ENCODE results near the gene BLCAP. TPM values are rescaled to one million over a fixed set of nuclear protein-coding genes. Genes with fewer than 3 reads are reported as not detected.

Gene BLCAP
- total and polyA plus RNA-seq, 2 of the 4 experiments (the other 2 are of a cell fraction), result 17.7 to 67.3 TPM

- Histone ChIP-seq H3K4me1 (ENCODE audit: control insufficient read depth, insufficient read depth, low read length) (no peaks in the 10 kb centered on the region), H2BK120ac (ENCODE audit: low read depth, low read length) (no peak overlapping the region), H2AK9ac (replicated peaks; ENCODE audit: low read depth, low read length, poor library complexity) (no peak overlapping the region), H3K4me2 (ENCODE audit: low read depth, low read length) (no peak overlapping the region), H3K36me3 (ENCODE audit: control insufficient read depth, insufficient read depth, low read length) (no peaks in the 10 kb centered on the region), H3K79me1 (ENCODE audit: low read depth in 1 of 2, low read length in 2 of 2) (peaks cover 0 to 7% of the 10 kb centered on the region in 2 experiments; a peak in 2 of 4 replicates), H3K18ac (ENCODE audit: low read depth, low read length) (no peak overlapping the region), H2BK20ac (ENCODE audit: low read depth, low read length) (no peak overlapping the region), H3K4ac (ENCODE audit: low read depth, low read length) (no peak overlapping the region), H3K23ac (ENCODE audit: low read depth, low read length) (no peak overlapping the region), H4K5ac (ENCODE audit: low read depth, low read length) (no peak overlapping the region), H3K14ac (replicated peaks; ENCODE audit: low read depth, low read length) (no peak overlapping the region), H3K56ac (ENCODE audit: extremely low read depth, insufficient read depth, low read length) (no peak overlapping the region), H3K9me1 (ENCODE audit: insufficient read depth, low read length) (no peaks in the 10 kb centered on the region), H4K91ac (ENCODE audit: insufficient read depth, low read depth, low read length) (no peak overlapping the region), H3K27me3 (ENCODE audit: control insufficient read depth, insufficient read depth, low read length) (peaks cover 14% of the 10 kb centered on the region), H3K9me3 (ENCODE audit: control insufficient read depth, insufficient read depth, low read length) (no peaks in the 10 kb centered on the region), H3K27ac (ENCODE audit: insufficient read depth, low read length) (no peak overlapping the region), H4K20me1 (ENCODE audit: insufficient read depth, low read length) (no peaks in the 10 kb centered on the region), H4K8ac (ENCODE audit: low read depth in 2 of 2, low read length in 2 of 2) (no peak overlapping the region), H2BK5ac (ENCODE audit: low read depth, low read length, poor library complexity, severe bottlenecking) (no peak overlapping the region), H3K9ac (ENCODE audit: low read depth, low read length) (no peak overlapping the region), H2AFZ (replicated peaks; ENCODE audit: low read length, poor library complexity) (no peak overlapping the region), H3K4me3 (ENCODE audit: insufficient read depth, low read depth, low read length) (no peak overlapping the region), H2AK5ac (ENCODE audit: low read depth, low read length) (no peak overlapping the region), H2BK15ac (ENCODE audit: low read depth, low read length) (no peak overlapping the region)
- WGBS, 2 experiments (ENCODE audit: extremely low coverage in 2 of 2, insufficient read length in 1 of 2), result 80% methylated on average over 1 of the region's 2 CpGs; no CpG with 5 or more reads in 1 of the 2 experiments
- POLR2A ChIA-PET (ENCODE audit: unreplicated experiment), result interaction anchor here (0.6 kb wide), 1 partner anchor 265 kb away, joined by 7 read pairs; no protein-coding TSS in a partner anchor
- CTCF ChIA-PET, result interaction anchor here (0.6 to 1.4 kb wide), 7 partner anchors 148 to 367 kb away, joined by 3 read pairs; no protein-coding TSS in a partner anchor
- no TSS peak for BruUV-seq (replicated peaks)
- TF ChIP-seq FOS (IDR thresholded peaks at IDR 0.05; ENCODE audit: low read depth, low read length), result no peak
- TF ChIP-seq MAZ (IDR thresholded peaks at IDR 0.05; ENCODE audit: borderline replicate concordance, low read depth, low read length), result no peak
- TF ChIP-seq RAD21 (IDR thresholded peaks at IDR 0.05; ENCODE audit: low read length), result no peak
- TF ChIP-seq CHD1 (IDR thresholded peaks at IDR 0.05; ENCODE audit: low read depth, low read length), result no peak
- TF ChIP-seq NFE2L2 (IDR thresholded peaks at IDR 0.05; ENCODE audit: low read depth, low read length), result no peak
- TF ChIP-seq RFX5 (IDR thresholded peaks at IDR 0.05; ENCODE audit: low read depth, low read length), result no peak
- TF ChIP-seq, protein P1, sequence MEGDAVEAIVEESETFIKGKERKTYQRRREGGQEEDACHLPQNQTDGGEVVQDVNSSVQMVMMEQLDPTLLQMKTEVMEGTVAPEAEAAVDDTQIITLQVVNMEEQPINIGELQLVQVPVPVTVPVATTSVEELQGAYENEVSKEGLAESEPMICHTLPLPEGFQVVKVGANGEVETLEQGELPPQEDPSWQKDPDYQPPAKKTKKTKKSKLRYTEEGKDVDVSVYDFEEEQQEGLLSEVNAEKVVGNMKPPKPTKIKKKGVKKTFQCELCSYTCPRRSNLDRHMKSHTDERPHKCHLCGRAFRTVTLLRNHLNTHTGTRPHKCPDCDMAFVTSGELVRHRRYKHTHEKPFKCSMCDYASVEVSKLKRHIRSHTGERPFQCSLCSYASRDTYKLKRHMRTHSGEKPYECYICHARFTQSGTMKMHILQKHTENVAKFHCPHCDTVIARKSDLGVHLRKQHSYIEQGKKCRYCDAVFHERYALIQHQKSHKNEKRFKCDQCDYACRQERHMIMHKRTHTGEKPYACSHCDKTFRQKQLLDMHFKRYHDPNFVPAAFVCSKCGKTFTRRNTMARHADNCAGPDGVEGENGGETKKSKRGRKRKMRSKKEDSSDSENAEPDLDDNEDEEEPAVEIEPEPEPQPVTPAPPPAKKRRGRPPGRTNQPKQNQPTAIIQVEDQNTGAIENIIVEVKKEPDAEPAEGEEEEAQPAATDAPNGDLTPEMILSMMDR (conservative IDR thresholded peaks at IDR 0.05; ENCODE audit: low read depth, low read length), result no peak
- TF ChIP-seq POLR2A (IDR thresholded peaks at IDR 0.05; ENCODE audit: low read depth, low read length), result no peak
- TF ChIP-seq MXI1 (IDR thresholded peaks at IDR 0.05; ENCODE audit: borderline replicate concordance, low read depth, low read length), result no peak
- TF ChIP-seq MAFK (IDR thresholded peaks at IDR 0.05; ENCODE audit: low read depth, low read length), result no peak
- TF ChIP-seq CEBPB (IDR thresholded peaks at IDR 0.05; ENCODE audit: low read depth, low read length), result no peak
- no peak for TF ChIP-seq BHLHE40 (IDR thresholded peaks at IDR 0.05; ENCODE audit: low read depth, low read length)
- no peak for TF ChIP-seq SMC3 (IDR thresholded peaks at IDR 0.05; ENCODE audit: low read depth, low read length)
- no peak for TF ChIP-seq USF2 (IDR thresholded peaks at IDR 0.05; ENCODE audit: low read depth, low read length)
- ATAC-seq (ENCODE audit: low read depth) (no peak), DNase-seq (no peak)
- dilution Hi-C loops (cut with HindIII; ENCODE audit: low sequenced_read_pairs, unreplicated experiment) (no loop called here), in situ Hi-C loops (cut with MboI; ENCODE audit: low sequenced_read_pairs) (loop anchor here (5.0 kb wide), 2 partner anchors 261 to 336 kb away; no protein-coding TSS in a partner anchor), intact Hi-C loops (cut with micrococcal nuclease) (no loop called here)
Measured at GRCh38 chr20:37533154-37533715, 5.6 kb upstream of the BLCAP start.
